AG09309 (cell line): Measurements from ENCODE around the gene FKBP14.
A peak's percentile ranks its signal among the peaks of the same experiment; 100 is the strongest.

ENCODE experiments used
- DNase-seq: peaks from one replicate; pipeline ENCODE4 v3.0.0-alpha.2; 2010; ENCODE audit warnings: low read depth
- H3K4me3 ChIP-seq: 2 replicates; pipeline ENCODE4 v1.5.1; 2011; ENCODE audit warnings: mild to moderate bottlenecking, low read depth, low read length, moderate library complexity; ENCODE audit not compliant: control insufficient read depth
- TF ChIP-seq, protein P1 (sequence below): IDR thresholded peaks from 2 replicates; pipeline ENCODE4 v1.5.1; 2011; ENCODE audit warnings: mild to moderate bottlenecking, low read depth, low read length, inconsistent platforms; ENCODE audit not compliant: insufficient read depth, control insufficient read depth; ENCODE audit errors: missing control alignments

FKBP14 gene

GRCh38 chr7:29996321-29996720 is 30.2 kb downstream of the FKBP14 start:
- TF ChIP-seq, protein P1, sequence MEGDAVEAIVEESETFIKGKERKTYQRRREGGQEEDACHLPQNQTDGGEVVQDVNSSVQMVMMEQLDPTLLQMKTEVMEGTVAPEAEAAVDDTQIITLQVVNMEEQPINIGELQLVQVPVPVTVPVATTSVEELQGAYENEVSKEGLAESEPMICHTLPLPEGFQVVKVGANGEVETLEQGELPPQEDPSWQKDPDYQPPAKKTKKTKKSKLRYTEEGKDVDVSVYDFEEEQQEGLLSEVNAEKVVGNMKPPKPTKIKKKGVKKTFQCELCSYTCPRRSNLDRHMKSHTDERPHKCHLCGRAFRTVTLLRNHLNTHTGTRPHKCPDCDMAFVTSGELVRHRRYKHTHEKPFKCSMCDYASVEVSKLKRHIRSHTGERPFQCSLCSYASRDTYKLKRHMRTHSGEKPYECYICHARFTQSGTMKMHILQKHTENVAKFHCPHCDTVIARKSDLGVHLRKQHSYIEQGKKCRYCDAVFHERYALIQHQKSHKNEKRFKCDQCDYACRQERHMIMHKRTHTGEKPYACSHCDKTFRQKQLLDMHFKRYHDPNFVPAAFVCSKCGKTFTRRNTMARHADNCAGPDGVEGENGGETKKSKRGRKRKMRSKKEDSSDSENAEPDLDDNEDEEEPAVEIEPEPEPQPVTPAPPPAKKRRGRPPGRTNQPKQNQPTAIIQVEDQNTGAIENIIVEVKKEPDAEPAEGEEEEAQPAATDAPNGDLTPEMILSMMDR = no peak
- DNase-seq = no peak
- no peak overlapping the region for H3K4me3 ChIP-seq

- no peak overlapping the region for H3K4me3 ChIP-seq
- TF ChIP-seq, protein P1 = no peak
- DNase-seq = no peak
Measured at GRCh38 chr7:29995652-29996051, 30.9 kb downstream of the FKBP14 start.

GRCh38 chr7:29993140-29993539 is 33.4 kb downstream of the FKBP14 start:
- DNase-seq = no peak
- H3K4me3 ChIP-seq = no peak overlapping the region
- TF ChIP-seq, protein P1 = no peak

DNA sequence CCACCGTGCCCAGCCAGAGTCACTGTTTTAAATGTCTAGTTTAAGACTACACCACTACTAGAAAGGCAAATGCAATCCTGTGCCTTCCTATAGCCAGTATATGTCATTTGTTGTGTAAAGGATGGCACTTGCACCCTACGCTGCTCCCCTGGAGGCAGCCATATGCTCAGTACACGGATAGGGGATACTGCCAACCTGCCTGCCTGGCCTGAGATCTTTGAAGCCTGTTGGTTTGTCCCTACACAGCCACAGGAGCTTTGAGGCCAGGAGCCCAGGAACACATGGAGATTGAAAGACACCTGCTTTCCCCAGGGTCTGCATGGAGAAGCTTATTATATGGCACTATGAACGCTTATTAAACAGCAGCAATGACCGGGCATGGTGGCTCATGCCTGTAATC is 34.6 kb downstream of the FKBP14 start:
- H3K4me3 ChIP-seq = no peak overlapping the region
- TF ChIP-seq, protein P1 = no peak
- no peak for DNase-seq

GRCh38 chr7:29990931-29991330 is 35.6 kb downstream of the FKBP14 start:
- TF ChIP-seq, protein P1 = no peak
- H3K4me3 ChIP-seq = no peak overlapping the region
- no peak for DNase-seq

GRCh38 chr7:29989257-29989995 is 37.1 kb downstream of the FKBP14 start, which contains the start of gene SCRN1:
SCRN1 (minus strand) TSS chr7:29989801; CDS start chr7:29969067, 20,734 bp downstream.
- TF ChIP-seq, protein P1 = no peak
- DNase-seq = no peak

More at GRCh38 chr7:29989257-29989995, 37.1 kb downstream of the FKBP14 start, which contains the start of gene SCRN1:
- peak within 1 kb of the TSS; percentile 90 for H3K4me3 ChIP-seq
